OCI-LY3 (cell line): ENCODE data around the gene PEMT.

Experiments
- H2AFZ ChIP-seq: fragments of 200-600, 300-600 bp; shearing (Covaris generic); 2 replicates; pipeline ENCODE4 v1.6.0; 2014; ENCODE audit warnings: antibody characterized with exemption, low read depth, low read length
- H3K27ac ChIP-seq: fragments of 200-600, 300-600 bp; sonication (generic); 2 replicates; pipeline ENCODE4 v1.5.1; 2014; ENCODE audit warnings: mild to moderate bottlenecking, low read length, moderate library complexity, mixed read lengths
- H3K27me3 ChIP-seq: fragments of 200-600, 300-600 bp; sonication (generic); 2 replicates; pipeline ENCODE4 v1.6.1; 2014; ENCODE audit warnings: low read depth, low read length, mixed read lengths
- H3K36me3 ChIP-seq: fragments of 200-600, 300-600 bp; sonication (generic); replicated peaks from 2 replicates; pipeline ENCODE3; 2014; ENCODE audit warnings: low read depth, low read length, mixed read lengths
- H3K4me1 ChIP-seq: fragments of 300-600, 200-600 bp; sonication (generic); 2 replicates; pipeline ENCODE4 v1.6.1; 2014; ENCODE audit warnings: low read length, mixed read lengths
- H3K4me2 ChIP-seq: fragments of 200-600, 300-600 bp; sonication (generic); 2 replicates; pipeline ENCODE4 v1.6.1; 2014; ENCODE audit warnings: low read length, mixed read lengths
- H3K4me3 ChIP-seq: fragments of 300-600, 200-600 bp; sonication (generic); 2 replicates; pipeline ENCODE4 v1.5.1; 2014; ENCODE audit warnings: antibody characterized with exemption, mild to moderate bottlenecking, low read length, moderate library complexity
- H3K79me2 ChIP-seq: fragments of 300-600, 200-600 bp; shearing (Covaris generic); 2 replicates; pipeline ENCODE4 v1.6.1; 2014; ENCODE audit warnings: mild to moderate bottlenecking, low read length, mixed read lengths
- H3K9ac ChIP-seq: fragments of 300-600, 200-600 bp; shearing (Covaris generic); 2 replicates; pipeline ENCODE4 v1.6.0; 2014; ENCODE audit warnings: mild to moderate bottlenecking, low read length, moderate library complexity
- H3K9me3 ChIP-seq: fragments of 200-600, 300-600 bp; shearing (Covaris generic); 2 replicates; pipeline ENCODE4 v1.6.1; 2014; ENCODE audit warnings: low read length, mixed read lengths; ENCODE audit not compliant: insufficient read depth
- H4K20me1 ChIP-seq: fragments of 200-600, 300-600 bp; sonication (generic); 2 replicates; pipeline ENCODE4 v1.6.1; 2016; ENCODE audit warnings: low read length, mixed read lengths; ENCODE audit not compliant: insufficient read depth
- EZH2phosphoT487 ChIP-seq: fragments of 200-600 bp; shearing (Covaris generic); IDR thresholded peaks from 2 replicates; pipeline ENCODE4 v1.6.1; 2018; ENCODE audit warnings: antibody characterized with exemption, mixed run types, low read depth
- TF ChIP-seq, protein P1 (sequence below): fragments of 200-600, 300-600 bp; sonication (generic); IDR thresholded peaks from 2 replicates; pipeline ENCODE4 v1.5.1; 2014; ENCODE audit warnings: antibody characterized with exemption, low read length, low read depth

The PEMT gene

DNA sequence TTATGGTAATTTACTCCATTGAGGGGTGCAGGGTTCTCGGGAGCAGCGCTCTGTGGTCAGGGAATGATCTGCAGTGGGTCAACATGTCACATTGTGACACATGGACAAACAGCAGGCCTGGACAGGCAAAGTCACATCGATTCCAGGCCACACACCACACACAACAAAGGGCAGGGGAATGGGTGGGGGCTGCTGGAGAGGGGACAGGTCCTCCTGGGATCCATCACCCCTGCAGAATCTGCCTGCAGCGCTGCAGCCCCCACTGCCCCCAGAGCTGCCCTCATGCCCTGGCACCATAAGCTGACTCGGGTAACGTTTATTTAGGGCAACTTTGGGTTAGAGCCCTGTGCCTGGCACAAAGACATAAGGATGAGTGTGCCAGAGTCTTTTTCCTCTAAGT is 9.1 kb downstream of the PEMT start:
- TF ChIP-seq, protein P1, sequence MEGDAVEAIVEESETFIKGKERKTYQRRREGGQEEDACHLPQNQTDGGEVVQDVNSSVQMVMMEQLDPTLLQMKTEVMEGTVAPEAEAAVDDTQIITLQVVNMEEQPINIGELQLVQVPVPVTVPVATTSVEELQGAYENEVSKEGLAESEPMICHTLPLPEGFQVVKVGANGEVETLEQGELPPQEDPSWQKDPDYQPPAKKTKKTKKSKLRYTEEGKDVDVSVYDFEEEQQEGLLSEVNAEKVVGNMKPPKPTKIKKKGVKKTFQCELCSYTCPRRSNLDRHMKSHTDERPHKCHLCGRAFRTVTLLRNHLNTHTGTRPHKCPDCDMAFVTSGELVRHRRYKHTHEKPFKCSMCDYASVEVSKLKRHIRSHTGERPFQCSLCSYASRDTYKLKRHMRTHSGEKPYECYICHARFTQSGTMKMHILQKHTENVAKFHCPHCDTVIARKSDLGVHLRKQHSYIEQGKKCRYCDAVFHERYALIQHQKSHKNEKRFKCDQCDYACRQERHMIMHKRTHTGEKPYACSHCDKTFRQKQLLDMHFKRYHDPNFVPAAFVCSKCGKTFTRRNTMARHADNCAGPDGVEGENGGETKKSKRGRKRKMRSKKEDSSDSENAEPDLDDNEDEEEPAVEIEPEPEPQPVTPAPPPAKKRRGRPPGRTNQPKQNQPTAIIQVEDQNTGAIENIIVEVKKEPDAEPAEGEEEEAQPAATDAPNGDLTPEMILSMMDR, result no peak
- no peak for TF ChIP-seq EZH2phosphoT487
- H3K4me1 ChIP-seq, result no peaks in the 10 kb centered on the region
- H3K27ac ChIP-seq, result no peak overlapping the region
- H3K4me2 ChIP-seq, result no peak overlapping the region
- H4K20me1 ChIP-seq, result no peaks in the 10 kb centered on the region
- no peaks in the 10 kb centered on the region for H3K27me3 ChIP-seq
- no peaks in the 10 kb centered on the region for H3K36me3 ChIP-seq
- H3K4me3 ChIP-seq, result no peak overlapping the region
- no peak overlapping the region for H3K9ac ChIP-seq
- H3K79me2 ChIP-seq, result no peaks in the 10 kb centered on the region
- H2AFZ ChIP-seq, result no peak overlapping the region
- H3K9me3 ChIP-seq, result no peaks in the 10 kb centered on the region

DNA sequence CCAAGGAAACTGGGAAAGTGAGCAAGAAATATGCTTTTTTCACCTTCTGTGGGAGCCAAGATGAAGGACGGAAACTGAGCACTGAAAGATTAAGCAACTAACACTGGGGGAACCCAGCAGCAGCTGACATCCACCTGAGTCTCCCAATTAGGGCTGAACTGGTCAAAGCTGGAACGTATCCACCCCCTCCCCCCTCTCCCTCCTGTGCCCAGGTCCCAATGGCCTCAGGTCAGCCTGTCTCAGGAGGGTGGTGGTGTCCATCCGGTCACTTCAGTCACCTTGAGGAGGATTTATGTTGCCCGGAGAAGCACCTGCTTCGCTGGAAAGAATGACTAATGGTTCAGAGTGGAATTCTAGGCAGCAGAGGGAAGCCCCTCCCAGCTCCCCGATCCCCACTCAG is 10.0 kb downstream of the PEMT start:
- Histone ChIP-seq H3K9ac (no peak overlapping the region), H4K20me1 (no peaks in the 10 kb centered on the region), H3K9me3 (no peaks in the 10 kb centered on the region), H3K27ac (no peak overlapping the region), H3K4me1 (no peaks in the 10 kb centered on the region), H3K36me3 (no peaks in the 10 kb centered on the region), H3K4me2 (no peak overlapping the region), H3K4me3 (no peak overlapping the region), H2AFZ (no peak overlapping the region), H3K79me2 (no peaks in the 10 kb centered on the region), H3K27me3 (no peaks in the 10 kb centered on the region)
- TF ChIP-seq, protein P1, result no peak

DNA sequence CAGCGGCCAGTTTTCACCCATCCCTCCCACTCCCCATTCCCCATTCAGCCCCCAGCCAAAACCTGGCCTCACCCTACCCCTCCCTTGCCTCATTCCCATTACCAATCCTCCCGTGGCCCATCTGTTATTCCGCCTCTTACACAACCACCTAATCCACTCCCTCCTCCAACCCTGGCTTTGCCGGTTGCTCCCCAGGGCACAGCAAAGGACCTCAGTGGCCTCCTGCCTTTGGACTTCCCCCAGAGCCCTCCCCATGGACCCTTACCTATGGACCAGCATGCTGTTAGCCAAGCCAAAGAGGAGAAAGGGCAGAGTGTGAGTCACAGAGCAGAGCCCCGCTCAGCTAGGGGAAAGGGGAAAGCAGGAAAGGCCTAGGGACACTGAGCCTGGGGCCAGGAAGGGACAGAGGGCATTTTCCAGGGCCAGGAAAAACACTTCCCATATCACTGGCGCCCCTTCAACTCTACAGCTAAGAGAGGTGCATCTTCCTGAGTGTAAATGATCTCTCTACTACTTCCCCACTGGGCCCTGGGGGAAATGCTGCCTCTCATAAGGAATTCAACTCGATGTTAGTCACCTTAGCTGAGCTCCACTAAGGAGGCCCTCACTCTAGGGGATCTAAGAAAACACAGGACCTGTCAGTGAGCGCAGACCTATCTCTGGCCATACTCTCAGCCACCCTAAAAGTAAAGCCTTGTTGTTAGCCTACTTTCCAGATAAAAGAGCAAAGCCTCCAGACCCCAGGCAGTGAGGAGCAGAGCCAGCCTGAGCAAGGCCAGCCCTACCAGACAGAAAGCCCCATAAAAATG is 10.6 kb downstream of the PEMT start:
- no peak for TF ChIP-seq EZH2phosphoT487
- TF ChIP-seq, protein P1, result no peak
- no peaks in the 10 kb centered on the region for H3K79me2 ChIP-seq
- no peaks in the 10 kb centered on the region for H3K4me1 ChIP-seq
- no peak overlapping the region for H3K9ac ChIP-seq
- H3K9me3 ChIP-seq, result no peaks in the 10 kb centered on the region
- no peak overlapping the region for H3K27ac ChIP-seq
- no peaks in the 10 kb centered on the region for H3K36me3 ChIP-seq
- no peaks in the 10 kb centered on the region for H3K27me3 ChIP-seq
- H2AFZ ChIP-seq, result no peak overlapping the region
- H3K4me3 ChIP-seq, result no peak overlapping the region
- no peak overlapping the region for H3K4me2 ChIP-seq
- H4K20me1 ChIP-seq, result no peaks in the 10 kb centered on the region

DNA sequence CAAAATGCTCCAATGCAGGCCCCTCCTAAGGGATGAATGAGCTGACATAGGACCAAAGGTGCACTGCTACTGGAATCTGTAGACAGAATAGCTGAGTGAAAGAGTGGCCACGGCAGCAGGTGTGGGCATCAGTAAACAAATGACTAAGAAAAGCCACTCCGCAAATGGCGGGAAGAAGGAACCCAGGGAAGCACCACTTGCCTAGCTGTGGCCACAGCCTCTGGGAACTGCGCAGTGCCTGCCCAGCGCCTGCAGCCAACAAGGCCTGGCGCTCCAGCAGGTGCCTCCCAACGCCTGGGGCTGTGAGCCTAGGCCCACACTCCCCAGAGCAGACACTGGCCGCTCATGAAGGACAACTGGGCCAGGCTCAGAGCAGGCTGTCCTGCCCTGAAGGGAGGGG is 11.8 kb downstream of the PEMT start:
- H3K4me1 ChIP-seq, result no peaks in the 10 kb centered on the region

More for the DNA sequence above, 11.8 kb downstream of the PEMT start:
- no peaks in the 10 kb centered on the region for H3K27me3 ChIP-seq
- H3K4me3 ChIP-seq, result no peak overlapping the region
- H3K79me2 ChIP-seq, result no peaks in the 10 kb centered on the region
- H3K4me2 ChIP-seq, result no peak overlapping the region
- no peak overlapping the region for H3K9ac ChIP-seq
- H3K36me3 ChIP-seq, result no peaks in the 10 kb centered on the region
- no peak overlapping the region for H2AFZ ChIP-seq
- H3K27ac ChIP-seq, result no peak overlapping the region
- H3K9me3 ChIP-seq, result no peaks in the 10 kb centered on the region
- TF ChIP-seq, protein P1, result no peak
- TF ChIP-seq EZH2phosphoT487, result no peak
- no peaks in the 10 kb centered on the region for H4K20me1 ChIP-seq
